ENCODE measurements around the gene STK38. TPM values are rescaled to one million over a fixed set of nuclear protein-coding genes. Genes with fewer than 3 reads are reported as not detected.

STK38 gene
- total RNA-seq, 1 experiment from 2014 or later, result 13.3 TPM

- TF ChIP-seq, protein P1, sequence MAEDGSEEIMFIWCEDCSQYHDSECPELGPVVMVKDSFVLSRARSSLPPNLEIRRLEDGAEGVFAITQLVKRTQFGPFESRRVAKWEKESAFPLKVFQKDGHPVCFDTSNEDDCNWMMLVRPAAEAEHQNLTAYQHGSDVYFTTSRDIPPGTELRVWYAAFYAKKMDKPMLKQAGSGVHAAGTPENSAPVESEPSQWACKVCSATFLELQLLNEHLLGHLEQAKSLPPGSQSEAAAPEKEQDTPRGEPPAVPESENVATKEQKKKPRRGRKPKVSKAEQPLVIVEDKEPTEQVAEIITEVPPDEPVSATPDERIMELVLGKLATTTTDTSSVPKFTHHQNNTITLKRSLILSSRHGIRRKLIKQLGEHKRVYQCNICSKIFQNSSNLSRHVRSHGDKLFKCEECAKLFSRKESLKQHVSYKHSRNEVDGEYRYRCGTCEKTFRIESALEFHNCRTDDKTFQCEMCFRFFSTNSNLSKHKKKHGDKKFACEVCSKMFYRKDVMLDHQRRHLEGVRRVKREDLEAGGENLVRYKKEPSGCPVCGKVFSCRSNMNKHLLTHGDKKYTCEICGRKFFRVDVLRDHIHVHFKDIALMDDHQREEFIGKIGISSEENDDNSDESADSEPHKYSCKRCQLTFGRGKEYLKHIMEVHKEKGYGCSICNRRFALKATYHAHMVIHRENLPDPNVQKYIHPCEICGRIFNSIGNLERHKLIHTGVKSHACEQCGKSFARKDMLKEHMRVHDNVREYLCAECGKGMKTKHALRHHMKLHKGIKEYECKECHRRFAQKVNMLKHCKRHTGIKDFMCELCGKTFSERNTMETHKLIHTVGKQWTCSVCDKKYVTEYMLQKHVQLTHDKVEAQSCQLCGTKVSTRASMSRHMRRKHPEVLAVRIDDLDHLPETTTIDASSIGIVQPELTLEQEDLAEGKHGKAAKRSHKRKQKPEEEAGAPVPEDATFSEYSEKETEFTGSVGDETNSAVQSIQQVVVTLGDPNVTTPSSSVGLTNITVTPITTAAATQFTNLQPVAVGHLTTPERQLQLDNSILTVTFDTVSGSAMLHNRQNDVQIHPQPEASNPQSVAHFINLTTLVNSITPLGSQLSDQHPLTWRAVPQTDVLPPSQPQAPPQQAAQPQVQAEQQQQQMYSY (CRISPR knock-in tag; IDR thresholded peaks at IDR 0.05), result no peak
- TF ChIP-seq, protein P2, sequence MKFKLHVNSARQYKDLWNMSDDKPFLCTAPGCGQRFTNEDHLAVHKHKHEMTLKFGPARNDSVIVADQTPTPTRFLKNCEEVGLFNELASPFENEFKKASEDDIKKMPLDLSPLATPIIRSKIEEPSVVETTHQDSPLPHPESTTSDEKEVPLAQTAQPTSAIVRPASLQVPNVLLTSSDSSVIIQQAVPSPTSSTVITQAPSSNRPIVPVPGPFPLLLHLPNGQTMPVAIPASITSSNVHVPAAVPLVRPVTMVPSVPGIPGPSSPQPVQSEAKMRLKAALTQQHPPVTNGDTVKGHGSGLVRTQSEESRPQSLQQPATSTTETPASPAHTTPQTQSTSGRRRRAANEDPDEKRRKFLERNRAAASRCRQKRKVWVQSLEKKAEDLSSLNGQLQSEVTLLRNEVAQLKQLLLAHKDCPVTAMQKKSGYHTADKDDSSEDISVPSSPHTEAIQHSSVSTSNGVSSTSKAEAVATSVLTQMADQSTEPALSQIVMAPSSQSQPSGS (CRISPR knock-in tag; IDR thresholded peaks at IDR 0.05; ENCODE audit: borderline replicate concordance, low read depth), result no peak
- peak; percentile 25; the same call in 1 of the 2 replicates for TF ChIP-seq SMAD4 (CRISPR knock-in tag; IDR thresholded peaks at IDR 0.05)
- no peak; the same call in 1 of the 2 replicates for TF ChIP-seq ARID4B (CRISPR knock-in tag; IDR thresholded peaks at IDR 0.05; ENCODE audit: borderline replicate concordance)
- TF ChIP-seq, protein P3, sequence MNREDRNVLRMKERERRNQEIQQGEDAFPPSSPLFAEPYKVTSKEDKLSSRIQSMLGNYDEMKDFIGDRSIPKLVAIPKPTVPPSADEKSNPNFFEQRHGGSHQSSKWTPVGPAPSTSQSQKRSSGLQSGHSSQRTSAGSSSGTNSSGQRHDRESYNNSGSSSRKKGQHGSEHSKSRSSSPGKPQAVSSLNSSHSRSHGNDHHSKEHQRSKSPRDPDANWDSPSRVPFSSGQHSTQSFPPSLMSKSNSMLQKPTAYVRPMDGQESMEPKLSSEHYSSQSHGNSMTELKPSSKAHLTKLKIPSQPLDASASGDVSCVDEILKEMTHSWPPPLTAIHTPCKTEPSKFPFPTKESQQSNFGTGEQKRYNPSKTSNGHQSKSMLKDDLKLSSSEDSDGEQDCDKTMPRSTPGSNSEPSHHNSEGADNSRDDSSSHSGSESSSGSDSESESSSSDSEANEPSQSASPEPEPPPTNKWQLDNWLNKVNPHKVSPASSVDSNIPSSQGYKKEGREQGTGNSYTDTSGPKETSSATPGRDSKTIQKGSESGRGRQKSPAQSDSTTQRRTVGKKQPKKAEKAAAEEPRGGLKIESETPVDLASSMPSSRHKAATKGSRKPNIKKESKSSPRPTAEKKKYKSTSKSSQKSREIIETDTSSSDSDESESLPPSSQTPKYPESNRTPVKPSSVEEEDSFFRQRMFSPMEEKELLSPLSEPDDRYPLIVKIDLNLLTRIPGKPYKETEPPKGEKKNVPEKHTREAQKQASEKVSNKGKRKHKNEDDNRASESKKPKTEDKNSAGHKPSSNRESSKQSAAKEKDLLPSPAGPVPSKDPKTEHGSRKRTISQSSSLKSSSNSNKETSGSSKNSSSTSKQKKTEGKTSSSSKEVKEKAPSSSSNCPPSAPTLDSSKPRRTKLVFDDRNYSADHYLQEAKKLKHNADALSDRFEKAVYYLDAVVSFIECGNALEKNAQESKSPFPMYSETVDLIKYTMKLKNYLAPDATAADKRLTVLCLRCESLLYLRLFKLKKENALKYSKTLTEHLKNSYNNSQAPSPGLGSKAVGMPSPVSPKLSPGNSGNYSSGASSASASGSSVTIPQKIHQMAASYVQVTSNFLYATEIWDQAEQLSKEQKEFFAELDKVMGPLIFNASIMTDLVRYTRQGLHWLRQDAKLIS (CRISPR knock-in tag; IDR thresholded peaks at IDR 0.05; ENCODE audit: borderline replicate concordance), result peak; percentile 85; the same call in 1 of the 2 replicates
- TF ChIP-seq ZNF425 (CRISPR knock-in tag; conservative IDR thresholded peaks at IDR 0.05), result peak; percentile 58; the same call in 1 of the 2 replicates
- 0 out of 2 replicates have a peak, but pooled peaks have one; percentile 33 for TF ChIP-seq FOXP4 (CRISPR knock-in tag; IDR thresholded peaks at IDR 0.05)
- no peak for TF ChIP-seq ZNF317 (CRISPR knock-in tag; IDR thresholded peaks at IDR 0.05; ENCODE audit: borderline replicate concordance, low read depth)
- TF ChIP-seq ZNF396 (CRISPR knock-in tag; IDR thresholded peaks at IDR 0.05; ENCODE audit: borderline replicate concordance), result no peak
- TF ChIP-seq ELF4 (CRISPR knock-in tag; IDR thresholded peaks at IDR 0.05; ENCODE audit: low read depth), result no peak
- TF ChIP-seq CTCF (IDR thresholded peaks at IDR 0.05), result no peak
- TF ChIP-seq ZNF219 (CRISPR knock-in tag; IDR thresholded peaks at IDR 0.05; ENCODE audit: borderline replicate concordance), result no peak
- peak; percentile 85 for TF ChIP-seq NFYB (CRISPR knock-in tag; conservative IDR thresholded peaks at IDR 0.05; ENCODE audit: low read depth)
- TF ChIP-seq SMAD3 (CRISPR knock-in tag; IDR thresholded peaks at IDR 0.05; ENCODE audit: borderline replicate concordance), result peak; percentile 88; the same call in 1 of the 2 replicates
- TF ChIP-seq, protein P4, sequence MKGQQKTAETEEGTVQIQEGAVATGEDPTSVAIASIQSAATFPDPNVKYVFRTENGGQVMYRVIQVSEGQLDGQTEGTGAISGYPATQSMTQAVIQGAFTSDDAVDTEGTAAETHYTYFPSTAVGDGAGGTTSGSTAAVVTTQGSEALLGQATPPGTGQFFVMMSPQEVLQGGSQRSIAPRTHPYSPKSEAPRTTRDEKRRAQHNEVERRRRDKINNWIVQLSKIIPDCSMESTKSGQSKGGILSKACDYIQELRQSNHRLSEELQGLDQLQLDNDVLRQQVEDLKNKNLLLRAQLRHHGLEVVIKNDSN (CRISPR knock-in tag; IDR thresholded peaks at IDR 0.05), result peak; percentile 89
These were observed 46.9 kb upstream of the STK38 start, which contains the start of gene SRSF3 (continued) for GRCh38 chr6:36594029-36594815.
